H9 (cell line): Measurements from ENCODE around the gene RASL12. TPM values are rescaled to one million over a fixed set of nuclear protein-coding genes. Genes with fewer than 3 reads are reported as not detected.

Experiments
- DNase-seq: peaks from one replicate; pipeline ENCODE4 v3.0.0-alpha.2; 2017
- H2AFZ ChIP-seq: one replicate; pipeline ENCODE4 v1.6.1; 2013; ENCODE audit warnings: mild to moderate bottlenecking, low read length, control low read depth, moderate library complexity
- H2AK5ac ChIP-seq: 2 replicates; pipeline ENCODE4 v1.6.1; 2013; ENCODE audit warnings: low read length, control low read depth, mixed read lengths; ENCODE audit not compliant: insufficient read length
- H2BK120ac ChIP-seq: one replicate; pipeline ENCODE4 v1.6.1; 2013; ENCODE audit warnings: low read depth, mild to moderate bottlenecking, low read length, control low read depth, inconsistent platforms; ENCODE audit not compliant: poor library complexity, severe bottlenecking
- H2BK12ac ChIP-seq: 2 replicates; pipeline ENCODE4 v1.6.1; 2013; ENCODE audit warnings: low read length, control low read depth, mixed read lengths, low read depth; ENCODE audit not compliant: insufficient read length
- H2BK15ac ChIP-seq: 2 replicates; pipeline ENCODE4 v1.6.1; 2013; ENCODE audit warnings: low read depth, low read length, control low read depth
- H2BK20ac ChIP-seq: one replicate; pipeline ENCODE4 v1.6.1; 2013; ENCODE audit warnings: low read depth, mild to moderate bottlenecking, low read length, control low read depth, inconsistent platforms; ENCODE audit not compliant: poor library complexity, severe bottlenecking
- H2BK5ac ChIP-seq: 2 replicates; pipeline ENCODE4 v1.6.1; 2013; ENCODE audit warnings: low read length, control low read depth, mixed read lengths; ENCODE audit not compliant: insufficient read length
- H3K14ac ChIP-seq: 2 replicates; pipeline ENCODE4 v1.6.1; 2013; ENCODE audit warnings: low read length, control low read depth; ENCODE audit not compliant: insufficient read depth
- H3K18ac ChIP-seq: 2 replicates; pipeline ENCODE4 v1.6.1; 2013; ENCODE audit warnings: low read depth, mild to moderate bottlenecking, mixed read lengths, low read length, control low read depth; ENCODE audit not compliant: insufficient read length
- H3K23ac ChIP-seq: 2 replicates; pipeline ENCODE4 v1.6.1; 2013; ENCODE audit warnings: low read length, control low read depth, mixed read lengths, low read depth; ENCODE audit not compliant: insufficient read length
- H3K23me2 ChIP-seq: 2 replicates; pipeline ENCODE4 v1.6.1; 2013; ENCODE audit warnings: low read depth, mild to moderate bottlenecking, mixed read lengths, low read length, control low read depth; ENCODE audit not compliant: insufficient read length, poor library complexity, severe bottlenecking
- H3K27ac ChIP-seq: 2 replicates; pipeline ENCODE4 v1.5.1; 2013; ENCODE audit warnings: low read length, control low read depth, mixed read lengths, low read depth; ENCODE audit not compliant: insufficient read length
- H3K27me3 ChIP-seq: 2 replicates; pipeline ENCODE4 v1.6.1; 2013; ENCODE audit warnings: low read length, control low read depth, inconsistent platforms; ENCODE audit not compliant: insufficient read depth
- H3K4ac ChIP-seq: 2 replicates; pipeline ENCODE4 v1.6.1; 2013; ENCODE audit warnings: low read depth, mild to moderate bottlenecking, control low read depth, inconsistent platforms, low read length, moderate library complexity
- H3K4me1 ChIP-seq: 2 replicates; pipeline ENCODE4 v1.6.1; 2013; ENCODE audit warnings: low read length, control low read depth, inconsistent platforms; ENCODE audit not compliant: insufficient read depth
- H3K4me2 ChIP-seq: 2 replicates; pipeline ENCODE4 v1.6.1; 2013; ENCODE audit warnings: low read length, control low read depth, mixed read lengths; ENCODE audit not compliant: insufficient read length, insufficient read depth
- H3K56ac ChIP-seq: 2 replicates; pipeline ENCODE4 v1.6.1; 2013; ENCODE audit warnings: low read depth, mild to moderate bottlenecking, mixed read lengths, low read length, control low read depth; ENCODE audit not compliant: insufficient read length
- H3K79me1 ChIP-seq: 2 replicates; pipeline ENCODE4 v1.6.1; 2013; ENCODE audit warnings: low read depth, mild to moderate bottlenecking, moderate library complexity, low read length, control low read depth, inconsistent platforms; ENCODE audit not compliant: insufficient read depth, poor library complexity, severe bottlenecking
- H3K79me2 ChIP-seq: 2 replicates; pipeline ENCODE4 v1.6.1; 2013; ENCODE audit warnings: low read length, control low read depth, inconsistent platforms; ENCODE audit not compliant: insufficient read depth
- H3K9ac ChIP-seq: 2 replicates; pipeline ENCODE4 v1.6.1; 2013; ENCODE audit warnings: low read length, control low read depth, mixed read lengths; ENCODE audit not compliant: insufficient read length; ENCODE audit errors: extremely low read depth
- H3K9me3 ChIP-seq: one replicate; pipeline ENCODE4 v1.6.1; 2013; ENCODE audit warnings: low read depth, low read length, inconsistent platforms; ENCODE audit not compliant: control insufficient read depth
- H3T11ph ChIP-seq: one replicate; pipeline ENCODE4 v1.6.1; 2013; ENCODE audit warnings: mild to moderate bottlenecking, low read length, control low read depth, inconsistent platforms
- H4K20me1 ChIP-seq: one replicate; pipeline ENCODE4 v1.6.1; 2013; ENCODE audit not compliant: control insufficient read depth, insufficient read length, insufficient read depth
- H4K5ac ChIP-seq: 2 replicates; pipeline ENCODE4 v1.6.1; 2013; ENCODE audit warnings: low read depth, mild to moderate bottlenecking, mixed read lengths, low read length, control low read depth; ENCODE audit not compliant: insufficient read length
- H4K8ac ChIP-seq: replicated peaks from 2 replicates; pipeline ENCODE4 v1.6.1; 2013; ENCODE audit warnings: low read length, control low read depth, mixed read lengths, low read depth; ENCODE audit not compliant: insufficient read length
- H4K91ac ChIP-seq: 2 replicates; pipeline ENCODE4 v1.6.1; 2013; ENCODE audit warnings: low read depth, mild to moderate bottlenecking, moderate library complexity, mixed read lengths, low read length, control low read depth; ENCODE audit not compliant: insufficient read length
- H3K27ac Mint-ChIP-seq, 3 experiments: 2 replicates in 2 of 3; 3 replicates in 1 of 3; pipeline ENCODE4 v1.8.0; 2020 to 2021; ENCODE audit warnings: mixed read lengths in 3 of 3, mild to moderate bottlenecking in 1 of 3, moderate library complexity in 1 of 3
- H3K27me3 Mint-ChIP-seq: 2 replicates; pipeline ENCODE4 v1.8.0; 2021; ENCODE audit warnings: low read depth, mild to moderate bottlenecking, moderate library complexity, mixed read lengths
- H3K36me3 Mint-ChIP-seq, 3 experiments: 2 replicates in 2 of 3; 3 replicates in 1 of 3; pipeline ENCODE4 v1.8.0; 2020 to 2021; ENCODE audit warnings: low read depth in 3 of 3, mixed read lengths in 3 of 3; ENCODE audit not compliant: insufficient read depth in 1 of 3
- H3K4me1 Mint-ChIP-seq, 2 experiments: 2 replicates each; pipeline ENCODE4 v1.8.0; 2020; ENCODE audit warnings: mixed read lengths in 2 of 2
- H3K4me3 Mint-ChIP-seq, 2 experiments: 2 replicates in 1 of 2; 3 replicates in 1 of 2; pipeline ENCODE4 v1.8.0; 2020 to 2021; ENCODE audit warnings: mild to moderate bottlenecking in 2 of 2, mixed read lengths in 2 of 2, moderate library complexity in 1 of 2
- H3K9me3 Mint-ChIP-seq, 2 experiments: 2 replicates in 1 of 2; 3 replicates in 1 of 2; pipeline ENCODE4 v1.8.0; 2020; ENCODE audit warnings: mild to moderate bottlenecking in 2 of 2, mixed read lengths in 2 of 2, moderate library complexity in 1 of 2
- WGBS: extraction: QIAGEN DNeasy Blood & Tissue Kit; methylation state at CpG from one replicate; pipeline ENCODE4 v1.1.7; 2013; ENCODE audit warnings: missing lambda C conversion rate, low lambda C conversion rate, mixed read lengths; ENCODE audit not compliant: insufficient read length; ENCODE audit errors: extremely low coverage; 5-methylcytosine and 5-hydroxymethylcytosine counted together
- total RNA-seq: library from RNA; stranded (reverse); gene quantifications from 2 replicates; pipeline ENCODE4 v1.2.1, GENCODE V29; 2021
- TF ChIP-seq, protein P1 (sequence below): fragments of 200-600 bp; sonication (generic); conservative IDR thresholded peaks from 3 replicates; pipeline ENCODE4 v1.8.0; 2021; ENCODE audit warnings: antibody characterized with exemption, mild to moderate bottlenecking

The RASL12 gene
- total RNA-seq, 1 experiment from 2014 or later = 7.5 TPM

DNA sequence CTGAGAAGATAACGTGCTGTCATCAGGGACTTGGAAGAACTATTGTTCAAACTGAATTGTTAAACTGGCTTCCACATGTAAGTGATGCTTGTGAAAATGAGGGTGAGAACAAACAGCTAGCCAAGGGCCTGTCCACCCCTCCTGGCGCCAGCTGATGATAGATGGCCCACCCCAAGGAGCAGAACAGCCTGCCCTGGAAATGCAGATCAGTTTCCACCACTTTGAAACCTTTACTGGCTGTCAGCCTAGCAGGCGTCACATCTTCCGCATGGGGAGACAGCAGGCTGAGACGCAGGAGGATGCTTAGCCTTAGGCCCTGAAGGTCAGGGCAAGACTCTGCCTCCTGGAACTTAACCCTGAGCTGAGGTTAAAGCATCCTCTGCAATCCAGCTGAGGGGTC, 29.0 kb downstream of the RASL12 start:
- no peaks in the 10 kb centered on the region for H3K36me3 Mint-ChIP-seq
- Histone ChIP-seq H2AK5ac (no peak overlapping the region), H2AFZ (no peak overlapping the region), H3K9me3 (no peaks in the 10 kb centered on the region), H3K79me2 (no peaks in the 10 kb centered on the region), H3T11ph (no peak overlapping the region), H3K27ac (no peak overlapping the region), H2BK120ac (no peak overlapping the region), H2BK20ac (no peak overlapping the region), H3K56ac (no peak overlapping the region), H2BK12ac (no peak overlapping the region), H4K5ac (no peak overlapping the region), H3K18ac (no peak overlapping the region), H2BK5ac (no peak overlapping the region), H3K4me2 (no peak overlapping the region), H3K27me3 (no peaks in the 10 kb centered on the region), H3K9ac (no peak overlapping the region), H3K4ac (no peak overlapping the region), H4K20me1 (no peaks in the 10 kb centered on the region), H2BK15ac (no peak overlapping the region), H4K8ac (no peak overlapping the region), H3K79me1 (no peaks in the 10 kb centered on the region), H3K23me2 (no peaks in the 10 kb centered on the region), H4K91ac (no peak overlapping the region), H3K4me1 (no peaks in the 10 kb centered on the region), H3K23ac (no peak overlapping the region), H3K14ac (no peak overlapping the region)
- H3K27ac Mint-ChIP-seq = no peak overlapping the region
- no peak for DNase-seq
- H3K4me1 Mint-ChIP-seq = no peaks in the 10 kb centered on the region
- TF ChIP-seq, protein P1, sequence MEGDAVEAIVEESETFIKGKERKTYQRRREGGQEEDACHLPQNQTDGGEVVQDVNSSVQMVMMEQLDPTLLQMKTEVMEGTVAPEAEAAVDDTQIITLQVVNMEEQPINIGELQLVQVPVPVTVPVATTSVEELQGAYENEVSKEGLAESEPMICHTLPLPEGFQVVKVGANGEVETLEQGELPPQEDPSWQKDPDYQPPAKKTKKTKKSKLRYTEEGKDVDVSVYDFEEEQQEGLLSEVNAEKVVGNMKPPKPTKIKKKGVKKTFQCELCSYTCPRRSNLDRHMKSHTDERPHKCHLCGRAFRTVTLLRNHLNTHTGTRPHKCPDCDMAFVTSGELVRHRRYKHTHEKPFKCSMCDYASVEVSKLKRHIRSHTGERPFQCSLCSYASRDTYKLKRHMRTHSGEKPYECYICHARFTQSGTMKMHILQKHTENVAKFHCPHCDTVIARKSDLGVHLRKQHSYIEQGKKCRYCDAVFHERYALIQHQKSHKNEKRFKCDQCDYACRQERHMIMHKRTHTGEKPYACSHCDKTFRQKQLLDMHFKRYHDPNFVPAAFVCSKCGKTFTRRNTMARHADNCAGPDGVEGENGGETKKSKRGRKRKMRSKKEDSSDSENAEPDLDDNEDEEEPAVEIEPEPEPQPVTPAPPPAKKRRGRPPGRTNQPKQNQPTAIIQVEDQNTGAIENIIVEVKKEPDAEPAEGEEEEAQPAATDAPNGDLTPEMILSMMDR = no peak
- H3K27me3 Mint-ChIP-seq = peaks cover 5% of the 10 kb centered on the region; the same call in 1 of the 2 replicates
- no peak overlapping the region for H3K4me3 Mint-ChIP-seq
- WGBS = no CpG with 5 or more reads among the region's 5 CpGs
- H3K9me3 Mint-ChIP-seq = no peaks in the 10 kb centered on the region
